Measurements from ENCODE around the gene CD209.

GRCh38 chr19:7789447-7789846 is 42.1 kb upstream of the CD209 start:
- TF ChIP-seq CTCF (IDR thresholded peaks at IDR 0.05) (no peak), POLR2A (IDR thresholded peaks at IDR 0.05) (no peak)
